Stimulated activated CD4-positive, alpha-beta T cell treated with anti-CD3 and anti-CD28 coated beads, Interleukin-1b, Interleukin-23, amount 100 ng/mL, for 24 hours (primary cell): ENCODE data around the gene TENM4.
"Not testable (repeated sequence)": the region's sequence is repeated elsewhere in the genome, so short reads cannot be mapped to it uniquely, and the experiment has no call there.

ENCODE experiments used
- DNase-seq, 4 experiments: peaks; one replicate each; pipeline ENCODE4 v3.0.0-alpha.2; 2020; ENCODE audit warnings: low read depth in 4 of 4, low spot score in 1 of 4

Gene TENM4

GRCh38 chr11:78987748-78988147 lies 453.1 kb downstream of the TENM4 start:
- no peak for DNase-seq

DNA sequence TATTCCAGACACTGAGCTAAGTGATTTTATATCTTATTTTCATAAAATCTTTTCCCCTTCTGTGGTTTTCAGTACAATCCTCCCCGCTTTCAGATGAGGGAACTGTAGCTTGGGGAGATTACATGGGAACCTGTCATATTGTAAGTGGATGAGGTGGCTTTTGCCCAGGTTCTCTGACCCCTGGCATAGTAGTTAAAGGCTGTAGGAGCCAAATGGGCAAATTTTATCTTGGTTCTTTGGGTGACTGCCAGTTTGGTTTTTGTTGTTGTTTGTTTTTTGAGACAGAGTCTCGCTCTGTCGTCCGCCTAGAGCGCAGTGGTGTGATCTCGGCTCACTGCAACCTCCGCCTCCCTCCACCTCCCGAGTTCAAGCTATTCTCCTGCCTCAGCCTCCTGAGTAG lies 454.5 kb downstream of the TENM4 start:
- DNase-seq, result no peak

DNA sequence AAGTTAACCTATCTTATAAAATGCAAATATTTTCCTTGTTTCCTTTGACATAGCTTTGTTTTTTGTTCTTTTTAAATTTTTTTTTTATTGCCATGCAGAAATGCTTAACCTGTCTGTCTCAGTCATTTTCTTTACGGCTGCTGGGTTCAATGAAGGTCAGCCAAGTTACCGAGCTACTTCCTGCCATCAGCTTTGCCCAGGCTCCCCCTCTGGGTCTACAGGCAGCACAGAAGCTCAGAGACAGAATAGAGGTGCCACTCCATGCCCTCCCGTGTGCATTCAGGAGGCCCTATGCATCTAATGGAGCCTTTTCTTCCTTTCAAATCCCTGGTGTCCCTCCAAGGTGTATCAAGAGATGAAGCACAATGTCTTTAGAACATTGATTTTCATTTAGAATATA lies 455.2 kb downstream of the TENM4 start:
- DNase-seq, result no peak

DNA sequence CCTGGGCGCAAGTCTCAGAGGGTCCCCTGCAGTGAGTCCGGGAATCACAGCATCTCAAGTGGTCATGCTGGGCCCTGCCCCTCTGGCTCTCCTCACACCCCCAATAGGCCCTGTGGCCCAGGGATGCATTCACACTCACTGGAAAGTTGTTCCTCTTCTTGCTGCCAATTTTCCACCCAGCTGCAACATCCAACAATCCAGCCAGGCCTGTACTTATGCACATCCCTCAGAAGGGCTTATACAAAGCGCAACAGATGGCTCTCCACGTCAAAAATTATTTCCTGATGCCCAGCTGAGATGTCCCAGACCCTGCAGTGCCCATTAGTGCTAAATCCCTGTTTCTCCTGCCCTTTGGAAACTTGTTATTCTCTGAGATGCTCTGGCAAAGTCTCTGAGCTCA lies 458.4 kb downstream of the TENM4 start:
- DNase-seq, result no peak

DNA sequence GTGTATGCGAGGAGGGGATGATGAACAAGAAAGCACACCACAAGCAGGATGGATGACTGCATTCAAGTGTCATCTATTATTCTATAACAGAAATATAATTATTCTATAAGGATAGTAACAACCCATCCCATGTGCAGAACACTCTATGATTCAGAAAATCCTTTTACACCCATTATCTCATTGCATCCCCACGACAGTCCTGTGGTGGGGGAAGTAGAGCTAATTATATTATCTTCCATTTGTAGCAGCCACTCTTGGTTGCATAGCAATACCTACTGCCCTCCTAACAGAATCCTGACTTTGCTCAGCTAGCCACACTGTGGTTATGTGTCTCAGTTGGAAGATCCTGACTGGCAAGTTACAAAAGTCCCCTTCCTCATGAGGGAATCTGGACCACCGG lies 459.7 kb downstream of the TENM4 start:
- DNase-seq, result no peak

DNA sequence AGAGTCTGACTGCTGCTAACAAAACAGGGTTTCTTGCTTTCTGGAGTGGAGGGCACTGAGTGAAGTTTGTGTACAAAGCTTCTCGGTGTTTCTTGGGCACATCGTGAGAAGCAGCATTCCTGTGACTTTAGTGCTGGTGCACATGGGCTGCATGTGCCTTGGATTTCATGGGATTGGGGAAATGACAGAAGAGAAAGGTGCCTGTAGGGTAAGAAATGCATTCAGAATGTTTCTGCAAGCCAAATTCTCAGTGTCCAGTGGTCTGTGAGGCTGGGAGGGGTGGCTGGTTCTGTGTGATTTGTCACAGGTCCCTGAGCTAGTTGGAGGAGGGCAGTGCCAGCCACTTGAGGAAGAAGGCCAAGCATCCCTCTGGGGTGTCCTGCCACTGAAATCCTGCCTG lies 462.0 kb downstream of the TENM4 start:
- DNase-seq, result no peak

DNA sequence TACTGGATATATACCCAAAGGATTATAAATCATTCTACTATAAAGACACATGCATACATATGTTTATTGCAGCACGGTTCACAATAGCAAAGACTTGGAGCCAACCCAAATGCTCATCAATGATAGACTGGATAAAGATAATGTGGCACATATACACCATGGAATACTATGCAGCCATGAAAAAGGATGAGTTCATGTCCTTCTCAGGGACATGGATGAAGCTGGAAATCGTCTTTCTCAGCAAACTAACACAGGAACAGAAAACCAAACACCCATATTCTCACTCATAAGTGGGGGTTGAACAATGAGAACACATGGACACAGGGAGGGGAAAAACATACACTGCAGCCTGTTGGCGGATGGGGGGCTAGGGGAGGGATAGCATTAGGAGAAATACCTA lies 463.0 kb downstream of the TENM4 start:
- not testable (repeated sequence) for DNase-seq

DNA sequence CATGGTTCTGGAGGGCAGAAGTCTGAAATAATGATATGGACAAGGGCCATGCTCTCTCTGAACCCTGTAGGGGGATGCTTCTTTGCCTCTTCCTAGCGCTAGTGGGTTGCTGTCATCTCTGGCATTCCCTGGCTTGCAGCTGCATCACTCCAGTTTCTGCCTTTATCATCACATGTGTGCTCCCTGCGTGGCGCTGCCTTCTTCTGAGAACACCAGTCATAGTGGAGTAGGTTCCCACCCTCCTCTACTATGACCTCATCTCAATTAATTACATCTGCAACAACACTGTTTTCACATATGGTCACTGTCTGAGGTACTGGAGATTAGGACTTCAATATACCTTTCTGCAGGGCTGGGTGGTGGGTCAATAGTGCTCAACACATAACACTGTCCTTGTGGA lies 463.8 kb downstream of the TENM4 start:
- DNase-seq, result no peak

GRCh38 chr11:78975081-78975480 lies 465.7 kb downstream of the TENM4 start:
- no peak for DNase-seq

GRCh38 chr11:78973876-78974275 lies 467.0 kb downstream of the TENM4 start:
- DNase-seq, result no peak

- no peak for DNase-seq
Measured at GRCh38 chr11:78972590-78972989, 468.2 kb downstream of the TENM4 start.

- no peak for DNase-seq
Measured at GRCh38 chr11:78972177-78972576, 468.7 kb downstream of the TENM4 start.

GRCh38 chr11:78967811-78968210 lies 473.0 kb downstream of the TENM4 start:
- DNase-seq, result no peak

DNA sequence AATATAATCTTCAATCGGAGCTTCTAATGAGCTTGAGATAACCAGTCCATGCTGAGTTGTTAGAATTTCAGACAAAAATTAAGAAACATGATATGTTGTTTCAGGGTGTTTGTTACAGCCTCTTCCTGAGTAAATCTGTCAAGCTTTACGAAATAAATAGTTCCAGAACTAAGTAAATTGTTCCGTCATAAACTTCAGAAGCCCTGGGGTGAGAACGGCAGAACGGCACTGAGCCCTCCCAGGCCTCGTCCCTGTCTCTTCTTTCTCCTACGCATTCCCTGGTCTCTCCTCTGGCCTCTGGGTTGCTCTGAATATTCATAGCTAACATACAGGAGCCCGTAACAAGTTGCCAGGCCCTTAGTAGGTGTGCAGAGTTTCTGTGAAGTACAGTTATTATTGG lies 475.4 kb downstream of the TENM4 start:
- DNase-seq, result no peak

- no peak for DNase-seq
Measured at GRCh38 chr11:78961937-78962701, 478.7 kb downstream of the TENM4 start.

- DNase-seq, result no peak
Measured at GRCh38 chr11:78961247-78961646, 479.6 kb downstream of the TENM4 start.

DNA sequence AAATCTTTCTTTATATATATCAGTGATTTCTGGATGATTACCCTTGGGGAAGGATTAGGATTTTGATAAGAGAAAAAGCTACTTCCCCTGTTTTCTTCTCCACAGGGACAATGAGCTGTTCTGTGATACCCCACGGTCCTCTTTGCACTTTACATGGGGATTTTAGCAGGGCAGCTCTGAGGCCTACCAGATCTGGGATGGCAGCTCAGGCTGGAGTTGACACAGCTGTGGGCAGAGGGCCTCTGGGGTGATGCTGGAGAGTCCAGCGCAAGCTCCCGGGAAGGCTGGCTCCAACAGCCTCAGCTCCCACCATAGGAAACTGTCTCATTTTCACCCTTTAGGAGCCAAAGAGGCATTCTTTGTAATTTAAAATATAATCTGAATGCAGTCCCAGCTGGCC lies 482.4 kb downstream of the TENM4 start:
- DNase-seq, result no peak

DNA sequence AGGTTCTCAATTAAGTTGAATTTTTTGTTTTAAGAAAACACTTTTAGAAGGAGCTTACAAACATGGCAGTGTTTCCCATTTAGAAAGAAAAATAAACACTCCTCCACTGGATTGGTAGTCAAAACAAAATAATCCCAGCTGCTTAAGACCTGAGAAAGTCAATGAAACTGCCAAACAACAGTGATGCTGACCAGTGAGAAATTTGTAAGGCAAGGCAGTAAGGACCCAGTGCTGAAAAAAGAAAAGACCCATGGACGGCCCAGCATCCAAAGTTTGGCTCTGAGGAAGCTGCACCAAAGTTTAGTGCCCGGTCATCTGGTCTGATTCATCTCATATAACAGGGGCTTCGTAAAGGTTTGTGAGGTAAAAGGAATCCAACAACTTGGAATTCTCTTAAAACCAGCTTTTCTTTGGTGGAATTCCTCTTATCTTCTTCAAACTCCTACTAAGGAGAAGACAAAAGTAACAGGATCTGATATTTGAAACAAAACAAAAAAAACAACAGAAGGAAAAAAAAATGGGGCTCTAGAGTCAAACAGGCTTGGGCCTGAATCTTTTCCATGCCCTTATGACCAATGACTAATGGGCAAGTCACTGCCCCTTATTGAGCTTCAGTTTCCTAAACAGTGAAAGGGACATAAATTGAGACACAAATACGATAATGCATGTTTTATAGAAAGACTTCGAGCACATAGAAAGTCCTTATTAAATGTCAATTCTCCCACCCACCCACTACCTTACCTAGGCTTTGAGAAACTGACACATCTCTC lies 483.2 kb downstream of the TENM4 start:
- DNase-seq, result no peak

DNA sequence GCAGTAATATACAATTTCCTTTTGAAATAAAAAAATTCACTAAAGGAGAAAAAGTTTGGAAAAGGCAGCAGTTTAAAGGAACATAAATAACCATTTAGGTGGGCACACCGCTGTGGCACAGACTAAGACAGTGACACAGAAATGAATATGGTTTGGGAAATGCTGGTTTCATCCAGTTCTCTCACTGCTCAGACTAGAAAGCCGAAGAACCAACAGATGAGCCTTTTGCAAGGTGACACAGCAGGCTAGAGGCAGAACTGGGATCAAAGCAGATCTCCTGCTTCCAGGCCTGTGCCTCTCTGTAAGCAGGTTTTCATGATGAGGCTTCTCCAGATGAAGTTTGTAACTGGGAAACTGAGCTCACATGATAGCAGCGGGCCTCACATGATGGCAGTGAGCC lies 486.1 kb downstream of the TENM4 start:
- no peak for DNase-seq

DNA sequence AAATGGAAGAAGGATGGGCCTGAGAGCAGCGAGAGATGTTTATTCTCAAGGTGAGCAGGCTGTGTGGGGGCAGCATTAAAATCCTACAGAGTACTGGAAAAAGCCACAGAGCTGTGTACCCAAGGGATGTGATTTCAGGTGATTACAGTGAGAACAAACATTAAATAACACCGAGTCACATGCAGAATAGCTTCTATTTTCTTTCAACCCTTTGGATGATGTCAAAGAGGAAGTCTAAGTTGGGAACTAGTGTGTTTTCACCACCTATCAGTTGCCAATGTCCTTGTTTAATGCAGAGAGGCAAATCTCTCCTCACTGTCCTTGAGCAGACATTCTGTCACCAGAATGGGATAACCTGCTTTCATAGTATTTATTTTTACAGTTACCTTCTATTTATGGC lies 486.6 kb downstream of the TENM4 start:
- no peak for DNase-seq

DNA sequence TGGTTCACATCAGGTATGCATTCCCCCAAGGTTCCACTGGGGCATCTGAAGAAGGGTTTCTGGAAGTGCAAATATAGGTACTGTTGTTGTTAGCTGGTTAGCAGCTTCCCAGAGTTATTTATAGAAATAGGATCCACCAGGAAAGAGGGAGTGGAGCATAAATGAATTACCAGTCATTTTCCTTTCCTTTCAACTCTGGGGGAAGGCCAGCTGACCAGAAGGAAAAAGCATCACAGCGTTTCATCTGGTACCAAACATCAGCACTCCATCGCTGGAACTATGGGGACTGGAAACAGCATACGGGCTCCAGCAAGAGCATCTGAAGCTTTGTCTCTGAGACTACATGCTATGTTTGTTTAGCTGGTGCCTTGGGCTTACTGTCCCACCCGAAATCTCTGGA lies 487.9 kb downstream of the TENM4 start:
- no peak for DNase-seq

DNA sequence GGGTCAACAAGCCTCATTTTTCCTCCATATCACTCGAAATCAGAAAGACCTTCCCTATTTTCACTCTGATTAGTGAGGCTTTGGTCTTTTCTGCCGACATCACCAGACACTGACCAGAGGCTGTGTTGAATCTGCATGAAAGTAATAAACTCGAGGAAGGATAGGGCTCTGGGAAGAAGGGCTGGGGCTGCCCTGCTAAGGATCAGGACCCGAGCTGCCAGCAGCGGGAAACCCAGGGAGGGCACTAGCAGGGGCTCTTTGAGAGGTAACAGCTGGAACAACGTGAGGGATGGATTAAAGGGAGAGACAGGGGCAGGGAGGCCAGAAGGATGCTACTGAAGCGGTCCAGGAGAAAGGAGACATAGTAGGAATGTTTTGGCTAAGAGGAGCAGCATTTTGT lies 488.7 kb downstream of the TENM4 start:
- no peak for DNase-seq
